ENCODE data around the gene CEP112. TPM values are rescaled to one million over a fixed set of nuclear protein-coding genes. Genes with fewer than 3 reads are reported as not detected.

The CEP112 gene
- total and polyA plus RNA-seq, 7 donors, result 4.5 to 19.4 (median 9.7) TPM

DNA sequence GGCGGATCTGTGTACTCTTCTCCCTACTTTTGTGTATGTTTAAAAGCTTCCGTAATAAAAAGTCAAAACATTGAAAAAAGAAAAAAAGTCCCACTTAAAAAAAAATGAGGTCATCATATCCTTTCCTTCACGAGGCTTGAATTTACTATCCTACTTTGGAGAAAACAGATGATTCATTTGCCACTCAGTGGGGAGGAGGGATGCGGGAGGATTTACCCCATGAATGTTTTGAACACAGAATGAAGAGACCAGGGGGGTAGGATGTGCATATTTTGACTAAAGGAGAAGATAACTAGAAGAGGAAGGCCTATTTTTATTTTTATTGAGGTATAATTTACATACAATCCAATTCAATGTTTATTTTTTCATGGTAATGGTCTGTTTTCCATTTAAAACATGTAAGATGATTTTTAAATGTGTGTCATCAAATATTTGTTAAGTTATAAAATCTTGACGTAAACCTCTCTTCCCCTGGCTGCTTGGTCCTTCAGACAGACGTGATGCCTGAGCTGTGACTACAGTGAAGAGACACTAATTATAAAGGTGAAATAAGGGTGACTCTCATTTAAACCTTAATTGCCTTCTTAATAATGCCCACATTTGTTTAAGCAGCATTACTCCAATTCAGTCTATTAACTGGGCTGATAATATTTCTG lies 495.1 kb downstream of the CEP112 start:
- no peaks in the 10 kb centered on the region for H3K9me3 ChIP-seq
- no peak for TF ChIP-seq CTCF (IDR thresholded peaks at IDR 0.05)
- intact Hi-C loops (cut with DNase I), result no loop called here
- WGBS, 3 donors, result 84 to 86% (median 85%) methylated on average over 6 of the region's 6 CpGs
- ATAC-seq, result no peak
- H3K36me3 ChIP-seq (ENCODE audit: insufficient read depth in 1 of 2, low read depth in 1 of 2), result no peaks in the 10 kb centered on the region
- H3K4me1 ChIP-seq, result no peaks in the 10 kb centered on the region
- H3K27me3 ChIP-seq (ENCODE audit: insufficient read depth in 3 of 3, low read length in 2 of 3), result no peaks in the 10 kb centered on the region
- no peak for DNase-seq
- no peak overlapping the region for H3K27ac ChIP-seq
- no peak overlapping the region for H3K4me3 ChIP-seq

GRCh38 chr17:65694601-65695000 lies 497.3 kb downstream of the CEP112 start:
- no peak for DNase-seq
- Histone ChIP-seq H3K27me3 (ENCODE audit: insufficient read depth in 3 of 3, low read length in 2 of 3) (no peaks in the 10 kb centered on the region), H3K4me3 (no peak overlapping the region), H3K36me3 (ENCODE audit: insufficient read depth in 1 of 2, low read depth in 1 of 2) (no peaks in the 10 kb centered on the region), H3K9me3 (no peaks in the 10 kb centered on the region), H3K27ac (no peak overlapping the region), H3K4me1 (no peaks in the 10 kb centered on the region)
- WGBS, 3 donors, result 94 to 98% (median 96%) methylated on average over 3 of the region's 3 CpGs
- TF ChIP-seq CTCF (IDR thresholded peaks at IDR 0.05), result no peak
- intact Hi-C loops (cut with DNase I), result no loop called here
- no peak for ATAC-seq

GRCh38 chr17:65690626-65691310 lies 501.2 kb downstream of the CEP112 start:
- DNase-seq (no peak), ATAC-seq (no peak)
- WGBS, 3 donors, result 73 to 81% (median 80%) methylated on average over 6 of the region's 6 CpGs
- Histone ChIP-seq H3K36me3 (ENCODE audit: insufficient read depth in 1 of 2, low read depth in 1 of 2) (no peaks in the 10 kb centered on the region), H3K4me3 (no peak overlapping the region), H3K4me1 (no peaks in the 10 kb centered on the region), H3K27me3 (ENCODE audit: insufficient read depth in 3 of 3, low read length in 2 of 3) (no peaks in the 10 kb centered on the region), H3K9me3 (no peaks in the 10 kb centered on the region), H3K27ac (no peak overlapping the region)
- TF ChIP-seq CTCF (IDR thresholded peaks at IDR 0.05), result no peak
- intact Hi-C loops (cut with DNase I), result no loop called here

DNA sequence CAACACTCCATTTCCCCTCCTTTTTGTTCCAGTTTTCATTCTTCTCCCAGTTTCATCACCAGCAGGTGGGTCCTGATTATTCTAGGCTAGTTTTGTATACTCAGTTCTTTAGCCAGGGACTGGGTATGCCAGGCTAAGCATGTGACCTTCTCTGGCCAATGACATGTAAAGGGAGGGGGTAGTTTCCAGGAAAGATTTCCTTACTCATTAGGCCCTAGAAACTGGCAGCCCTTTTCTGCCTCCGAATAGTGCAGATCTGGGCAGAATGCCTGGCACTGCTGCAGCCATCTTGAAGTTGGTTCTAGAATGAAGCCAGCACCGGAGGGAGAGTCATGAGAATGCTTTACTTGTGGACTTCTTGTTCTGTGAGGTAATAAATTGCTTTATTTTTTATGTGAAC lies 503.6 kb downstream of the CEP112 start:
- Histone ChIP-seq H3K9me3 (no peaks in the 10 kb centered on the region), H3K4me1 (no peaks in the 10 kb centered on the region), H3K36me3 (ENCODE audit: insufficient read depth in 1 of 2, low read depth in 1 of 2) (no peaks in the 10 kb centered on the region), H3K4me3 (no peak overlapping the region), H3K27me3 (ENCODE audit: insufficient read depth in 3 of 3, low read length in 2 of 3) (no peaks in the 10 kb centered on the region), H3K27ac (no peak overlapping the region)
- DNase-seq (no peak), ATAC-seq (no peak)
- WGBS, 3 donors, result 64 to 75% (median 68%) methylated on average over 2 of the region's 2 CpGs
- TF ChIP-seq CTCF (IDR thresholded peaks at IDR 0.05), result no peak
- intact Hi-C loops (cut with DNase I), result no loop called here
